Activated CD4-positive, alpha-beta T cell treated with anti-CD3 and anti-CD28 coated beads, Interleukin-2, amount 50 U/mL, for 1 hour (primary cell): ENCODE measurements around the gene GOLGB1.
"Not testable (repeated sequence)": the region's sequence is repeated elsewhere in the genome, so short reads cannot be mapped to it uniquely, and the experiment has no call there.

Experiments used
- DNase-seq: peaks from one replicate; pipeline ENCODE4 v3.0.0-alpha.2; 2020

The GOLGB1 gene

DNA sequence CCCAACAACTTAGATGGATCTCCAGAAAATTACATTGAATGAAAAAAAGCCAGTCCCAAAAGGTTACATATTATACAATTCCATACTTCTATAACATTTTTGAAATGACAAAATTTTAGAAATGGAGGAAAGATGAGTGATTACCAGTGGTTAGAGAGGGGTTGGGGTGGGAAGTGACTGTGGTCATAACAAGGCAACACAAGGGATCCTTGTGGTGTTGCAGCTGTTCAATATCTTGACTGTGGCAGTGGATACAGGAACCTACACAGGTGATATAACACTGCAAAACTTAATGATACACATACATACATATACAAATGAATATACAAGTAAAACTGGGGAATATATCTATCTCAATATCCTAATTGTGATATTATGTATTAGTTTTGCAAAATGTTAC lies 9.6 kb downstream of the GOLGB1 start:
- no peak for DNase-seq

- DNase-seq: no peak
These were observed 11.9 kb downstream of the GOLGB1 start for GRCh38 chr3:121737644-121738043.

DNA sequence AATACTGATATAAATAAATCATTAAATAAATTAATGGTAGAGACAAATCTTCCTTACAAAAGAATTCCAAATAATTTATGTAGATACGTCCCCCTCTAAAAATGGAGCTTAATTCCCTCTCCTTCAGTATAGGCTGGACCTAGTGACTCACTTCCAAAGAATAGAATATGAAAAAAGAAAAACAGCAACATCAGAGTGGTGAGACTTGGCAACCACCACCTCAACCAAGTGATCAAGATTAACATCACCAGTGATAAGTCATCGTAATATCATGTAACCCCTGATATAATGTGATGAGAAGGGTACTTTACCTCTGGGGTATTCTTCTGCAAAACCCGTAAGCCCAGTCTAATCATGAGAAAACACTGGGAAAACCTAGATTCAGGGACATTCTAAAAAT lies 13.4 kb downstream of the GOLGB1 start:
- DNase-seq: no peak

DNA sequence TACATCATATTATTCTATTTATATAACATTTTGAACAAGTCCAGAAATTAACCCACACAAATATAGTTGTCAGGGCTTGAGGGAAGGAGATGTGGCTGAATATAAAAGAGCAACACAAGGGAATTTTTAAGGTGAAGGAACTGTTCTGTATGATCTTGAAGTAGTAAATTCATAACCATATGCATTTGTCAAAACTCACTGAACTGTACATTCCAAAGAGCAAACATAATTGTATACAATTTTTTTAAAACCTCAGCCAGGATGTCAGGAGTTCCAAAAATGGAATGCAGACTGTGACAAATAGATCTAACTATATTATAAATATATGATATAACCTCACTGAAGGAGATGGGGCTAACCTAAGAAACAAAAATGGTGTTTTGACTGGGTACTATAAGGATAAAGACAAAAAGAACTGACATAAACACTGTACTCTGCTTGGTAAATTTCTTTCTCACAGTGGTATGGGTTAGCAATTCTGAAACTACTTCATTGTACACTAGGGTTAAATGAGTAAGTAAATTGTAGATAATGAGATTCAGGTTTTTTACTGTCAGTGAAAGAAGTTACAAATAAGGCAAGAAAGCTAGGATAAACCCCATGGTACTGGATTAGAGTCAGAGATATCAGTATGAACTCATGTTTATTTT lies 14.4 kb downstream of the GOLGB1 start:
- DNase-seq: no peak

GRCh38 chr3:121730940-121731687 lies 18.4 kb downstream of the GOLGB1 start:
- no peak for DNase-seq

GRCh38 chr3:121724130-121724529 lies 25.4 kb downstream of the GOLGB1 start:
- DNase-seq: no peak

DNA sequence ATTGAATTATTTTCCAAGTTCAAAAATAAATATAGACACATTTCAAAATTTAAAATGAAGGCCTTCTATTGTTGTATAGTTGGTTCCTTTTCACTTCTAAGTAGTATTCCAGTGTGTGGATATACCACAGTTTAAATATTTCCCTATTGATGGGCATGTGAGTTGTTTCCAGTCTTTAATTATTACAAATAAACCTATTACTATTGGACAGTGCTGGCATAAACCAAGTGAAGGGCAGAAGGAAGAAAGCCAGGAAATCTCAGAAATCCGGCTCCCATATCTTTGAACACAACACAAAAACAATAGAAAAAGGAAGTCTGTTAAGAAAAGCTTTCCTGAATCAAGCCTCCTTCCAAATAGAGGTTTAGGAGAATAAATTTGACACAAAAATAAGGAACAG lies 26.1 kb downstream of the GOLGB1 start:
- DNase-seq: no peak

- DNase-seq: no peak
These were observed 27.1 kb downstream of the GOLGB1 start for GRCh38 chr3:121722411-121722810.

DNA sequence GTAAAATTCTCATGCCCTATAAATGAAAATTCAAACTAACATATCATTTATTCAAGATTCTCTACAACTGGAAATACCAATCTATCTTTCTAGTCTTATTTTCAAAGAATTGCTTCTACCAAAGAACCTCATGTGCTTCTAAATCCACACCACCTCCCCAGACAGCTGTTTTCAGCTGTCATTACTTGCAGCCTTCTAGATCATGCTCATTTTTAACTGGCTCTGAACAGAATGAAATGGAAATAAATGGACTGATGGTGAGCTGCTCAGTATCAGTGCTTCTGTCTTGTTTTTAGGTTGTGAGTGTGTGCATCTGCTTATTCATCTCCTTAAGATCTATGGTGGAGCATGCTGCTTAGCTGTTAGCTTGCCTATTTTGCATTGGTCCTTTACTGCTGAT lies 29.4 kb downstream of the GOLGB1 start:
- no peak for DNase-seq

DNA sequence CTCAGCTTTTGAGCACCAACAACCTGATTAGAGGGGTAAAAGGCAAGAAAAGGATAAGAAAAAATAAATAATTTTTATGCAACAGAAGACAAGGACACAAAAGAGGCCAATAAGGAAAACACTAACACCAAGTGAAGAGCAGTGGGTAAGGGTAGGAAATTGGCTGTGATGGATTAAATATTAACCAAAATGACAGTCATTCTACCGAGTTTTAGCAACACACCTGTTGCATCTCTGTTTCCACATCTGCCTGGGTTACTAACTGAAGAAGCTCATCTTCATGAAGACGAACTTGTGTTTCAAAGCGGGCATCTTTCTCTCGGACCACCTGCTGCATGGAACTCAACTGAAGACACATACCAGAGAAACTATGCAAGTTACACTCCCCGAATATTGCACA lies 30.1 kb downstream of the GOLGB1 start:
- no peak for DNase-seq

DNA sequence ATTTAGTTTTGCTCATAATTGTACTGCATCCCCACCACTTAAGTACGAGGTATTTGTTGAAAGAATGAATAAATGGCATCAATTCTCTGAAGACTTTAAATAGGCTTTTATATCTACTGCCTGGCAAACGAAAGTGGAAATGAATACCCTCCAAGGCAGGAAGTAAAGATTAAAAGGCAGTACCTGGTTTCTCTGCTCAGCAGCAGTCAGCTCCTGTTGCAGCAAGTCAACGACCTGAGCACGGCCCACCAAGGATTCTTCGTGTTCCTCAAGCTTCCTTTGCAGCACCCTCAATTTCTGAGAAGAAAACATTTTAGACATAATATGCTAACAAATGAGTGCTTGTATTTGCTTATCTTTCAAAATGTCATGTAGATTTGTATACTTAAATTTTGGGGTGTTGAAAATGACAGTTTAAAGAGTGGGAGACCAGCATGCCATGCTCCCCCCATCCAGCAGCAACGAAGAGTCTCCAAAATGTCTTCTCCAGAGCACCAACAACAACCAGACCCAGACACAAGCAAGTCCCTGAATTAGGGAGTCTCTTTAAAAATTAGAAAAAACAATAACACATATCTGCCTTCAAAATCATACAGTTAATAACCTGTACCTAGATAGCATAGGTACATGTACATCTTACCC lies 31.2 kb downstream of the GOLGB1 start:
- DNase-seq: peak; percentile 4

DNA sequence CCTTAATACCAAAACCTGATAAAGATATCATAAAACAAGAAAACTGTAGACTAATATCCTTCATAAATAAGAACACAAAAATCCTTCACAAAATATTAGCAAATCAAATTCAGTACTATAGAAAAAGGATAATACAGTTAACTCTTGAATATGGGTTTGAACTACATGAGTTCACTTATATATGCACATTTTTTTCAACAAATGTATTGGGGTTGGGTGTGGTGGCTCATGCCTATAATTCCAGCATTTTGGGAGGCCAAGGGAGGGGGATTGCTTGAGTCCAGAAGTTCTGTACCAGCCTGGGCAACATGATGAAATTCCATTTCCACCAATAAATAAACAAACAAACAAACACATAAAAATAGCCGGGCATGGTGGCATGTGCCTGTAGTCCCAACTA lies 39.2 kb downstream of the GOLGB1 start:
- no peak for DNase-seq

DNA sequence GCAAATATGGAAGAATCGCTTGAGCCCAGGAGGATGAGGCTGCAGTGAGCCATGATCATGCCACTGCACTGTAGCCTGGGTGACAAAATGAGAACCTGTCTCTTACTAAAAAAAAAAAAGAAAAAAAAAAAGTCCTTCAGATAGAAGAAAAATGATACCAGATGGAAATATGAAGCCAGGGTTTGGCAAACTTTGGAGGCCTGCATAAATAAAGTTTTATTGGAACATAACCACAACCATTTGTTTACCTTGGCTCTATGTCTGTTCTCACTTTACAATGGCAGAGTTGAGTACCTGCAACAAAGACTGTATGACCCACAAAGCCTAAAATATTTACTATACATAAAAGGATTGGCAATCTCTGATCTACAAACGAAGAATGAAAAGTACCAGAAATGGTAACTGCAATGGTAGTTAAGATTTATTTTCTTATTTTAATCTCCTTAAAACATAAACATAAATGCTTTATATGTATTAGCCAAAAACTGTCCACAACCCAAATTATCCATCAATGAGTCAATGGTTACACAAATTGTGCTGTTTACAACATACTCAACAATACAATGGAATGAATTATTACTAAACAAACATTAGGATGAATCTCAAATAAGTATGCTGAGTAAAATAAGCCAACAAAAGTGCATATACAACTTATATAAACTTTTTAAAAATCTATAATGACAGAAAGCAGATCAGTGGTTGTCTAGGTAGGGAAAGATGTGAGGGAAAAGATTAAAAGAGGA lies 41.8 kb downstream of the GOLGB1 start:
- DNase-seq: no peak

DNA sequence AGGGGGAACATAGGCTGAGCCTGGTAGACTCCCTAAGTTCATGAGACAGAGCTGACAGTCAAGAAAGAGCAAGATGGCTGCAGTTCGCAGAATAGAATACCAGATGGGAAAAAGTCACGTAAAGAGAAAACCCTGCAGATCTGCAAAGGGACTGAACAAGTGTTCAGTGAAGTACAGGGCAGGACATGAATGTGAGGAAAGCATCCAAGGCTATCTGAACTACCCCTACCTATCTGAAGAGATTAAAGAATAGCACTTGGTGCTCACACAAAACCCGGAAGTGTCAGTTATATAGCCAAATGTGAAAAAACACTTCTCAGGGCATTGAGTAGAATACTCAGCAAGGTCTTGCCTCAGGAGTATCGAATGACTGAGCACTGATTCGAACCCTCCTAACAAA lies 44.0 kb downstream of the GOLGB1 start:
- no peak for DNase-seq

DNA sequence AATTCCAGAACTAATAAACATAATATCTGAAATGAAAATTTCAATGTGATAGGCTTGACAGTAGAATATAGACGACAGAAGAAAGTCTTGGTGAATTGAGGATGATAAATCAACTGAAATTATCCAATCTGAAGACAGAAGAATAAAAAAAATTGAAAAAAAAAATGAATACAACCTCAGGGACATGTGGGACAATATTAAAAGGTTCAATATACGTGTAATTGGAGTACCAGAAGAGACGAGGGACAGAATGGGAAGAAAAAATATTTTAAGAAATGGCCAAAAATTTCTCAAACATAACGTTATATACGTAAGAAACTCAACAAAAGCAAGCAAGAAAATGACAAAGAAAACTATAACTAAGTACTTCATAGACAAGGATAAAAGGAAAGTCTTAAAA lies 45.6 kb downstream of the GOLGB1 start:
- no peak for DNase-seq

DNA sequence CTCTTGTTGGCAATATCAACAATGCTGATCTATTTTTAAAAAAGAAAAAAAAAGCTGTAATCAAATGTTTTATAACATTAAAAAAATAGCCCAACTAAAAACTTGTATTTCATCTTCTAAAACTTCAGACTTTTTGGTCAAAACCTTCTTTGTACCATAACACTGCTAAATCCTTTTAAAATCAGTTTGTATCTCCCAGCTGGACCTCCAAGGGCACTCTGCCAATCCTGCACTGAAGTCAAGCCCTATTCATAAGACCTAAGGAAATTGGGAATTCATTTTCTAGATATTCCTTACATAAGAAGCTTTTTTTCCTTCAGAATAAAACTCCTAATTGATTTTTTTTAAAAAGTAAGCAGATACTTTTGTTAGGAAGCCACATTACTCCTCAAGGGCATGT lies 50.6 kb downstream of the GOLGB1 start:
- no peak for DNase-seq

DNA sequence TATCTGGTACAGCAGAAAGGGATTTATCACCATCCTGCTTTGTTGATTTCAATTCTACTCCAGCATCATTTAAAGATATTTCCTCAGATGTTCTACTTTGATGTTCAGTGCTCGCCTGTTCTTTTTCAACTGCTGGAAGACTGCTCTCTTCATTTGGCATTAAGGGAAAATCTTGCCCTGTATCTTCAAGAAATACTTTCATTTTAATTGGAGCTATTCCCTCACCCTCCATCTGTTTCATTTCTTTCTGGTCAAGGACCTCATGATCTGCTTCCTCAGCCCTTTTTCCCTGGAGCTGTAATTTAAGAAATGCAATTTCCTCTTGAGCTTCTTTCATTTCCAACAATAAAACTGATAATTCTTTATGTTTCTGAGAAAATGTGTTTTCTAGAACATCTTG lies 51.1 kb downstream of the GOLGB1 start:
- DNase-seq: no peak

GRCh38 chr3:121696186-121696585 lies 53.4 kb downstream of the GOLGB1 start:
- DNase-seq: no peak

GRCh38 chr3:121692010-121692699 lies 57.4 kb downstream of the GOLGB1 start:
- no peak for DNase-seq

GRCh38 chr3:121690777-121691405 lies 58.6 kb downstream of the GOLGB1 start:
- DNase-seq: no peak

GRCh38 chr3:121688747-121689146 lies 60.8 kb downstream of the GOLGB1 start:
- DNase-seq: not testable (repeated sequence)

DNA sequence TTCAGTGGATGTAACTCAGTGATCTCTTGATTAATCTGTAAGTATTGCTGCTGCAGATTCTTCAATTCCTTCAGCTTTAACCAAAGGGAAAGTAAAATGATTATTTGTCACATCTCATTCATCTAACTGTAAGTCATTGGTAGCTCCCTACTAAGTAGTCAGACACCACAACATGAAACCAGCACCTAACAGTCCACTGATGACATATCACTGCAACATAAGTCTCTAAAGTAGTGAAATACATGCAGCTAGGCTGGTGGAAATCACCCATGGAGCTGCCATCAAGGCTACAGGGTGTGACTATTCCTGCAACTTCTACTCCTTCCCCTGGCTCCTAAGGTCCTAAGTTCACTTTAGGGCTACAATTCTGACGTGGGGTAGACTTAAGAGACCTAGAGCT lies 67.7 kb downstream of the GOLGB1 start:
- no peak for DNase-seq

DNA sequence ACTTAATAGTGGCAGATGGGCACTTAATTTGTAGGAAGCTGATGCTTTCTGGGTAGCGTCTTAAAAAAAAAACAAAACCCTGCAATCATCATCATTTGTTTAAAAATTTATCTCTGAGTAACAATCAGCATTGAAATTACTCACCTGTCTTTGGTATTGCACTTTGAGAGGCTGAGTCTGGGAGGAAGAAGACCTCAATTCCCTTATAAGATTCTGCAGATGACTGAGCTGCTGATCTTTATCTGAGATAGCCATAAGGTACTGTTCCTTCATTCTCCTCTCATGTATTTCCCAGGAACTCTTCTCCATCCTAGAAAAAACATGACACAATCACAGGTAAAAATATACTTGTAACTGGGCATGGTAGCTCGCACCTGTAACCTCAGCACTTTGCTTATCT lies 72.4 kb downstream of the GOLGB1 start:
- no peak for DNase-seq
